HL-60 (cell line): ENCODE results near the gene SAFB.

Experiments used
- DNase-seq, 2 experiments: peaks; one replicate each; pipeline ENCODE4 v3.0.0-alpha.2; 2010 to 2020; ENCODE audit warnings: low read depth in 1 of 2, low spot score in 1 of 2
- H3K27ac ChIP-seq: fragments of 250-450 bp; sonication (Bioruptor Pico); replicated peaks from 2 replicates; pipeline ENCODE4 v1.5.1; 2020; ENCODE audit warnings: mild to moderate bottlenecking, moderate library complexity
- H3K27me3 ChIP-seq: fragments of 250-450 bp; sonication (Bioruptor Pico); 2 replicates; pipeline ENCODE4 v1.5.1; 2021; ENCODE audit warnings: mild to moderate bottlenecking, moderate library complexity; ENCODE audit not compliant: insufficient read depth, poor library complexity, severe bottlenecking
- H3K4me3 ChIP-seq: replicated peaks from 2 replicates; pipeline ENCODE4 v1.5.1; 2011; ENCODE audit warnings: mild to moderate bottlenecking, control low read depth, low read length; ENCODE audit not compliant: insufficient read depth
- GABPA ChIP-seq: IDR thresholded peaks from 2 replicates; pipeline ENCODE4 v1.6.1; 2012; ENCODE audit warnings: low read depth
- POLR2AphosphoS5 ChIP-seq: IDR thresholded peaks from 2 replicates; pipeline ENCODE4 v1.6.1; 2012; ENCODE audit warnings: low read depth
- SPI1 ChIP-seq: IDR thresholded peaks from 2 replicates; pipeline ENCODE4 v1.6.1; 2012; ENCODE audit warnings: low read depth, mild to moderate bottlenecking, borderline replicate concordance
- TF ChIP-seq, protein P1 (sequence below): IDR thresholded peaks from 2 replicates; pipeline ENCODE4 v1.6.1; 2012; ENCODE audit warnings: low read depth; ENCODE audit not compliant: insufficient replicate concordance
- TF ChIP-seq, protein P2 (sequence below): IDR thresholded peaks from one replicate; pipeline ENCODE4 v1.5.1; 2011; ENCODE audit warnings: low read length, control low read depth, inconsistent platforms; ENCODE audit not compliant: insufficient read depth

The SAFB gene

DNA sequence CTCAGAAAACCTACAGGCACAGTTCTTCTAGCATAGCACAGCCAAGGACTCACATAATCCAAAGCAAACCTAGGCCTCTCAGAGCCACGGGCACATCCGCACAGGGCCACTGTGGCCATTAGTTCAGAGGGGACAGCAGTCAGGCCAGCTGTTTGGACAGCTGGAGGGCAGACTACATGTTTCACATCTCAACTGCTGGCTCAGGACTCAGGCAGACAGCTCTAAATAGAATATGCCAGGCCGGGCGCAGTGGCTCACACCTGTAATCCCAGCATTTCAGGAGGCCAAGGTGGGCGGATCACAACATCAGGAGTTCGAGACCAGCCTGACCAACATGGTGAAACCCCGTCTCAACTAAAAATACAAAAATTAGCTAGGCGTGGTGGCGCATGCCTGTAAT lies 27.1 kb upstream of the SAFB start:
- Histone ChIP-seq H3K4me3 (no peak overlapping the region), H3K27ac (no peak overlapping the region), H3K27me3 (no peaks in the 10 kb centered on the region)
- no peak for TF ChIP-seq SPI1
- TF ChIP-seq POLR2AphosphoS5 = no peak
- TF ChIP-seq, protein P1, sequence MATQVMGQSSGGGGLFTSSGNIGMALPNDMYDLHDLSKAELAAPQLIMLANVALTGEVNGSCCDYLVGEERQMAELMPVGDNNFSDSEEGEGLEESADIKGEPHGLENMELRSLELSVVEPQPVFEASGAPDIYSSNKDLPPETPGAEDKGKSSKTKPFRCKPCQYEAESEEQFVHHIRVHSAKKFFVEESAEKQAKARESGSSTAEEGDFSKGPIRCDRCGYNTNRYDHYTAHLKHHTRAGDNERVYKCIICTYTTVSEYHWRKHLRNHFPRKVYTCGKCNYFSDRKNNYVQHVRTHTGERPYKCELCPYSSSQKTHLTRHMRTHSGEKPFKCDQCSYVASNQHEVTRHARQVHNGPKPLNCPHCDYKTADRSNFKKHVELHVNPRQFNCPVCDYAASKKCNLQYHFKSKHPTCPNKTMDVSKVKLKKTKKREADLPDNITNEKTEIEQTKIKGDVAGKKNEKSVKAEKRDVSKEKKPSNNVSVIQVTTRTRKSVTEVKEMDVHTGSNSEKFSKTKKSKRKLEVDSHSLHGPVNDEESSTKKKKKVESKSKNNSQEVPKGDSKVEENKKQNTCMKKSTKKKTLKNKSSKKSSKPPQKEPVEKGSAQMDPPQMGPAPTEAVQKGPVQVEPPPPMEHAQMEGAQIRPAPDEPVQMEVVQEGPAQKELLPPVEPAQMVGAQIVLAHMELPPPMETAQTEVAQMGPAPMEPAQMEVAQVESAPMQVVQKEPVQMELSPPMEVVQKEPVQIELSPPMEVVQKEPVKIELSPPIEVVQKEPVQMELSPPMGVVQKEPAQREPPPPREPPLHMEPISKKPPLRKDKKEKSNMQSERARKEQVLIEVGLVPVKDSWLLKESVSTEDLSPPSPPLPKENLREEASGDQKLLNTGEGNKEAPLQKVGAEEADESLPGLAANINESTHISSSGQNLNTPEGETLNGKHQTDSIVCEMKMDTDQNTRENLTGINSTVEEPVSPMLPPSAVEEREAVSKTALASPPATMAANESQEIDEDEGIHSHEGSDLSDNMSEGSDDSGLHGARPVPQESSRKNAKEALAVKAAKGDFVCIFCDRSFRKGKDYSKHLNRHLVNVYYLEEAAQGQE = no peak
- TF ChIP-seq, protein P2, sequence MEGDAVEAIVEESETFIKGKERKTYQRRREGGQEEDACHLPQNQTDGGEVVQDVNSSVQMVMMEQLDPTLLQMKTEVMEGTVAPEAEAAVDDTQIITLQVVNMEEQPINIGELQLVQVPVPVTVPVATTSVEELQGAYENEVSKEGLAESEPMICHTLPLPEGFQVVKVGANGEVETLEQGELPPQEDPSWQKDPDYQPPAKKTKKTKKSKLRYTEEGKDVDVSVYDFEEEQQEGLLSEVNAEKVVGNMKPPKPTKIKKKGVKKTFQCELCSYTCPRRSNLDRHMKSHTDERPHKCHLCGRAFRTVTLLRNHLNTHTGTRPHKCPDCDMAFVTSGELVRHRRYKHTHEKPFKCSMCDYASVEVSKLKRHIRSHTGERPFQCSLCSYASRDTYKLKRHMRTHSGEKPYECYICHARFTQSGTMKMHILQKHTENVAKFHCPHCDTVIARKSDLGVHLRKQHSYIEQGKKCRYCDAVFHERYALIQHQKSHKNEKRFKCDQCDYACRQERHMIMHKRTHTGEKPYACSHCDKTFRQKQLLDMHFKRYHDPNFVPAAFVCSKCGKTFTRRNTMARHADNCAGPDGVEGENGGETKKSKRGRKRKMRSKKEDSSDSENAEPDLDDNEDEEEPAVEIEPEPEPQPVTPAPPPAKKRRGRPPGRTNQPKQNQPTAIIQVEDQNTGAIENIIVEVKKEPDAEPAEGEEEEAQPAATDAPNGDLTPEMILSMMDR = no peak
- TF ChIP-seq GABPA = no peak
- DNase-seq = no peak

- no peak overlapping the region for H3K4me3 ChIP-seq
- no peak for TF ChIP-seq GABPA
- TF ChIP-seq, protein P2 = no peak
- TF ChIP-seq, protein P1 = no peak
- no peak for TF ChIP-seq SPI1
- TF ChIP-seq POLR2AphosphoS5 = no peak
- no peak for DNase-seq
- H3K27ac ChIP-seq = no peak overlapping the region
- no peaks in the 10 kb centered on the region for H3K27me3 ChIP-seq
Observed at GRCh38 chr19:5600797-5601196, 22.1 kb upstream of the SAFB start.

- DNase-seq = no peak
- Histone ChIP-seq H3K4me3 (no peak overlapping the region), H3K27me3 (no peaks in the 10 kb centered on the region), H3K27ac (no peak overlapping the region)
- TF ChIP-seq POLR2AphosphoS5 (no peak), SPI1 (no peak), GABPA (no peak)
- TF ChIP-seq, protein P2 = no peak
- TF ChIP-seq, protein P1 = no peak
Observed at GRCh38 chr19:5603626-5604025, 19.3 kb upstream of the SAFB start.
